ENCODE measurements around the gene PML. TPM values are rescaled to one million over a fixed set of nuclear protein-coding genes. Genes with fewer than 3 reads are reported as not detected.

The PML gene
- polyA plus RNA-seq, 1 donor = 45.5 TPM

DNA sequence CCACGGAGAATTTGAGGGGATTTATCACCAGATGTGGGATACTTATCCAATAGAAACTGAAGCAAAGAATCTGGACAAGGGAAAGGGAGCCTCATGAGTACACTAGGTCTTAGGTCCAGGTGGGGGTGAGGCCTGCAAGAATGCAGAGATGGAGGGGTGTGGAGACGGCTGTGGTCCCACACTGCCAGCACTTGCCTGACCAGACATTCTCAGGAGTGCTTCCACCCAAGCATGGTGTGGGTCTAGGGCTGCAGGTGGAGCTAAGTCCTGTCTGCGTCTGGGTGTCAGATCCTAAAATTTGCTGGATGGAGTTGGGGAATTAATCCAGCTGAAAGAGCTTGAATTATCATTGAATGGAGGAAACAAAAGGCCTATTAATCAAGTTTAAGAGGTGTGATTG is 14.4 kb downstream of the PML start:
- DNase-seq = no peak

DNA sequence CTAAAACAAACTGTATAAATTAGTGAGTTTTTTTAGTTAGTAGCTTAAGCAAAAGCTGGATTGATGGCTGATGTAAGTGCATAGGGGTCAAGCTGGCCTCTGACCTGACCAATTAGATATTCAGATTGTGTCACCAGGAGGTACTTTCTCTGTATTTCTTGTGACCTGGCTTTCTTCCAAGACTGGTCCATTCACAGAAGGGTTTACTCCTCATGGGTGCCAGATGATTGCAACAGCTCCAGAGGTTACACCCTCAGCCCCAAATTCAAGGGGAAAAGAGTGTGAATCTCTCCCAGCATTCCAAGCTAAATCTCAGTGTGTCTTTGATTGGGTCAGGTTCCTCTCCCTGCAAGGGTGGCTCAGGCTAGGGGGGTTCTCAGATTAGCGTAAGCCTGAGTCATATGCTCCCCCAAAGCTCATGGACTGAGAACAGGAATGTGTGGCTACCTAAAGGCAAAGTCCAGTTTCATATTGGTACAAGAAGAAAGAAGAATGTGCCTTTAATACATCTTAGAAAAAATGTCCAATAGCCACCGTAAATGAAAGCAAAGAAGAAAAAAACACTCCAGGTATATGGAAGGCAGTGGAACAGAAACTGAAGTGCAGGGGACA is 16.5 kb downstream of the PML start:
- no peak for DNase-seq

DNA sequence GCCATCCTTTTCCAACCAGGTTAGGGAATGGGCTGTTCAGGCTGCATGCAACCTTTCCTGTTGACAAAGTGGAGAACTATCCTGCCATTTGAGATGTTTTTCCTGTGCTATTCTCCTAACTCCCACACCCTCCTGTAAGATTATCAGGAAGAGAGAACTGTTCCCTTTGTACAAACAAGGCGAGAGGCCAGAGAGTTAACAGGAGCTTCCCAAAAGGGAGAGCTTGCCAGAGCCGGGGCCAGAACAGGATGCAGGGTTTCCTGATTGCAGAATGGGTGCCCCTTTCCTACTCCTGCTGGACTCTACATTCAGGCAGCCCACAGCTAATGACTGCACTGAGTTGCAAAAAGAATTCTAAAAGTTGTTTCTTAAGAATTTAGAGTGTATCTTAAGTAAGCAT is 17.1 kb downstream of the PML start:
- no peak for DNase-seq

DNA sequence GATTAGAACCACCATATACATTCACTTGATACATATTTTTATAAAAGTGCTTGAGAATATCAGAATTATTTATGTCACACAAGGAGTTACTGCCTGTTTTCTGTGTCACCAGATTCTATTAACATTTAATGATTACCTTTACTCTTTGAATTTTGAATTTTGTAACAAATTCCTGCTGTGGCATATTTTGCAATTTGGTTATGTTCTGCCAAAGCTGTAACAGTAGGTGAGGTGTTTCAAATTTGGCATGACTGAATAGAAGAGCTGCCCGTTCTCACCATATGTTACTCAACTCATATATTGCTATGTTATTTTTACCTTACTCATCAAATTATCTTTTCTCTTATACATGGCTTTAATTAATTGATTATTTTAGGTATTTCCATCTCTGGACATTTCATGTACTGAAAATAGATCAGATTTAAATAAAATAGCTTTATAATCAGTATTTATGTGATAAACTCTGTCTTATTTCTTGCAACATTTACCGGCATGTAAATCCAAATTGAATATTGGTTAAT is 18.9 kb downstream of the PML start:
- no peak for DNase-seq

DNA sequence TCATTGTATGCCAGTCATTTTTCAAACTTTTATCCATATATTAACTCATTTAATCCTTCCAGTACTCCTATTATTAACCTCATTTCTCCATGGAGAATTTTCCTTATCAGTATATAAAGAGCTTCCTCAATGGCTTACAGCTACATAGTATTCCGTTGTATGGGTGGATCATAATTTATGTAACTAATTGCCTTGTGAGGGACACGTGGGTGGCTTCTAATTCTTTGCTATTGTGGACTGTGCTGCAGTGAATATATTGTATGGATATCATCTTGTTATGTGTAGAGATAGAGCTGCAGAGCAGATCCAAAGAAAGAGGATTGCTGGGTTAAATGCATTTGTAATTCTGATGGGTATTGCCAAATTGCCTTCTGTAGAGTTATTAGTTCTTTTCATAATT is 25.2 kb downstream of the PML start:
- no peak for DNase-seq

DNA sequence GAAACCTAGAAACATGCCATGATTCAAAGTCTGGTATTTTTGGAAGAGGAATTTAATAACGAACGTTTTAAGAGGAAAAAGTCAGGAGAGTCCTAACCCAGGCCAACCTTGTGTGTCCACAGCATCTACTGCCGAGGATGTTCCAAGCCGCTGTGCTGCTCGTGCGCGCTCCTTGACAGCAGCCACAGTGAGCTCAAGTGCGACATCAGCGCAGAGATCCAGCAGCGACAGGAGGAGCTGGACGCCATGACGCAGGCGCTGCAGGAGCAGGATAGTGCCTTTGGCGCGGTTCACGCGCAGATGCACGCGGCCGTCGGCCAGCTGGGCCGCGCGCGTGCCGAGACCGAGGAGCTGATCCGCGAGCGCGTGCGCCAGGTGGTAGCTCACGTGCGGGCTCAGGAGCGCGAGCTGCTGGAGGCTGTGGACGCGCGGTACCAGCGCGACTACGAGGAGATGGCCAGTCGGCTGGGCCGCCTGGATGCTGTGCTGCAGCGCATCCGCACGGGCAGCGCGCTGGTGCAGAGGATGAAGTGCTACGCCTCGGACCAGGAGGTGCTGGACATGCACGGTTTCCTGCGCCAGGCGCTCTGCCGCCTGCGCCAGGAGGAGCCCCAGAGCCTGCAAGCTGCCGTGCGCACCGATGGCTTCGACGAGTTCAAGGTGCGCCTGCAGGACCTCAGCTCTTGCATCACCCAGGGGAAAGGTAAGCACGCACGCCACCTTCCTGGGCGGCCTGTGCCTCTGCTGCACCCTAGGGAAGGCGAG is 28.4 kb downstream of the PML start:
- no peak for DNase-seq

DNA sequence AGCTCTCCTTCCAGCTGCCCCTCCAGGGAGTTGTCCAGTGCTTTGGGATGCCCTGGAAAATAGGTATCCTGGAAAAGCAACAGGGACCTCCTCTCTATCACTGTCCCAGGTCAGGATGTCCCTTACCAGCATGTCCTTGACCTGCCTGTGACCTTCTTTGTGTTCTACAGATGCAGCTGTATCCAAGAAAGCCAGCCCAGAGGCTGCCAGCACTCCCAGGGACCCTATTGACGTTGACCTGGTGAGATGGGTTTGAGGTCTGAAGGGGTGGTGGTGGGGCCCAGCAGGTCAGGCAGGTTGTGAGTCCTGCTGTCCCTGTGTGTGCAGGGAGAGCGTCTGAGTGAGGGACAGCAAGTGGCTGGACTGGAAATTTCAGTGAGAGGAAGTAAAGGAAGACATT is 30.2 kb downstream of the PML start:
- no peak for DNase-seq

DNA sequence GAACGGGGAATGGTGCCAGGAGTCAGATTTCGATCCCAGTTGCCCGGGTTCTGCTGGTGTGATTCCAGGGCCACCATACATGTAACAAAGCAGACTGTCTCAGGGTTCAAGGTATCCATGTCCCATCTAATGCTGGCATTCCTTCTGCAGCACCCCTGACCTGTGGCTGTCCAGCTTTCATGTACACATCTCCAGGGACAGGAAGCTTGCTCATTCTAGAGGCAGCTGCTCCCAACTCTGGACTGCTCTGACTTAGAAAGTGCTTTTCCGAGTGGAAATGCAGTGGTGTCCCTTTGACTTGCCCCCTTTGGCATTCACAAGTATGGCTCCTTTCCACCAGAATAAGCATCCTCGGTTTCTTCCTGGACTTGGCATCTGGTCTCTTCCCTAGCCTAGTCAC is 30.9 kb downstream of the PML start:
- no peak for DNase-seq

DNA sequence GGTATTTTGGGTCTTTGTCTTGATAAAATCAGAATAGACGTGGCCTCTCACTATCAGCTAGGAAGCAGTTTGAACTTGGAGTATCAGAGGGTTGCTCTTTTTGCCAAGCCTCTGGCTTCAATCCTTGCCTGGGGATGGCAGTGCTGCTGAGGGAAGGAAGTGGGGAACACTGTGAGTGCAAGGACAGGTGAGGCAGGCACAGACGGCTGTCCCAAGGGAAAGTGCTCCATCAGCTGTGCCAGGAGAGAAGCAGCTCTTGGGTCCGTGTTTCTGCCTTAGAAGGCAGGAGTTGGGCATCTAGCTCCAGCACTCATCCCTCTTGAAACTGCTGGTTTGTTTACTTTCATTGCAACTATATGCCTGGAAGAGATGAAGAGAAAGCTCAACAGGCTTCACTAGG is 33.2 kb downstream of the PML start:
- DNase-seq = no peak

DNA sequence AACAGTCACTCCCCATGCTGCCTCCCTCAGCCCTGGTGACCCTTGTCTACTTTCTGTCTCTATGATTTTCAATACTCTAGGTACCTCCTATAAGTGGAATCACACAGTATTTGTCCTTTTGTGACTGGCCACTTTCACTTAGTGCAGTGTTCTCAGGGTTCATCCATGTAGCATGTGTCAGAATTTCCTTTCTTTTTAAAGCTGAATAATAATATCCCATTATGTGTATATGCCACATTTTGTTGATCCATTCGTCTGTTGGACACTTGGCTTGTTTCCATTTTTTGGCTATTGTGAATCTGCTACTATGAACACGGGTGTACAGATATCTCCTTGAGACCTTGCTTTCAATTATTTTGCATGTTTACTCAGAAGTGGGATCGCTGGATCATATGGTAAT is 34.1 kb downstream of the PML start:
- no peak for DNase-seq

DNA sequence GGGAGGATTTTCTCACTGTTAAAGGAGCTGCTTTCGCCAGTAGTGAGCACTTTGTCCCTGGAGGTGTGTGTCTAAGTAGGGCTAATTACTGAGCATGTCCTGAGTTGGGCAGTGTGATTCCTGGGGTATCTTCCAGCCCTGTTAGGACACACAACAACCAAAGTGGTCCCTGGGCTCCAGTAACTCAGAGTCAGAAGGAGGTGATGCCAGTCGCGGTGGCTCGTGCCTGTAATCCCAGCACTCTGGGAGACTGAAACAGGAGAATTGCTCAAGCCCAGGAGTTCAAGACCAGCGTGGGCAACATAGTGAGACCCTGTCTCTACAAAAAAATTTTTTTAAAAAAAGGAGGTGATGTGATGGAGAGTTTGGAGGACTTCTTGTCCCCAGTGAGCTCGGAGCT is 37.5 kb downstream of the PML start:
- DNase-seq = no peak

DNA sequence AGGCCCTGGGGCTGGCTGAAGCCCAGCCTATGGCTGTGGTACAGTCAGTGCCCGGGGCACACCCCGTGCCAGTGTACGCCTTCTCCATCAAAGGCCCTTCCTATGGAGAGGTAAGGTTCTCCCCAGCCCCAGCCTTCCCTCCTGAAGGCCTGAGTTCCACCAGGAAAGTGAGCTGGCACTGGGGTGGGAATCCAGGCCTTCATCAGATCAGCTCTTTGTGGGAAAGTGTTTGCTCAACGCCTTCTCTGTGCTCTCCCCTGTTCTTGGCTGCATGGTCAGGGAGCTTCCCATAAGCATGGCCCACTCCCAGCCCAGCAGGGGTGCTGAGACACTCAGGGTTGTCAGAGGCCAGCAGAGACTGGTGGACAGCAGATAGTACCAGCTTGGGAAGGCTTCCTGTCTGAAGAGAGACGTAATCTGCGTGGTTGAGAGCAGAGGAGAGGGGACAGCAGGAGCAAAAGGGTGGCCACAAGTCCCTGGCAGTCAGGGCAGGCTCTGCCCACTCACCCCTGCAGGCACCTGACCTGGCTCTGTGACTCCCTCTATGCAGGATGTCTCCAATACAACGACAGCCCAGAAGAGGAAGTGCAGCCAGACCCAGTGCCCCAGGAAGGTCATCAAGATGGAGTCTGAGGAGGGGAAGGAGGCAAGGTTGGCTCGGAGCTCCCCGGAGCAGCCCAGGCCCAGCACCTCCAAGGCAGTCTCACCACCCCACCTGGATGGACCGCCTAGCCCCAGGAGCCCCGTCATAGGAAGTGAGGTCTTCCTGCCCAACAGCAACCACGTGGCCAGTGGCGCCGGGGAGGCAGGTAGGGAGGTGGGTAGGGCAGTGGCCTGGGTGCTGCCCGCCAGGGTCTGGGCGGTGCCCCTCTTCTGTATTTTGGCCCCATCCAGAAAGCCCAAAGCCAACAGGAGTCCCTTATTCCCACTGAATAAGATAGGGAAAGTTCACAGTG is 38.4 kb downstream of the PML start:
- DNase-seq = no peak

DNA sequence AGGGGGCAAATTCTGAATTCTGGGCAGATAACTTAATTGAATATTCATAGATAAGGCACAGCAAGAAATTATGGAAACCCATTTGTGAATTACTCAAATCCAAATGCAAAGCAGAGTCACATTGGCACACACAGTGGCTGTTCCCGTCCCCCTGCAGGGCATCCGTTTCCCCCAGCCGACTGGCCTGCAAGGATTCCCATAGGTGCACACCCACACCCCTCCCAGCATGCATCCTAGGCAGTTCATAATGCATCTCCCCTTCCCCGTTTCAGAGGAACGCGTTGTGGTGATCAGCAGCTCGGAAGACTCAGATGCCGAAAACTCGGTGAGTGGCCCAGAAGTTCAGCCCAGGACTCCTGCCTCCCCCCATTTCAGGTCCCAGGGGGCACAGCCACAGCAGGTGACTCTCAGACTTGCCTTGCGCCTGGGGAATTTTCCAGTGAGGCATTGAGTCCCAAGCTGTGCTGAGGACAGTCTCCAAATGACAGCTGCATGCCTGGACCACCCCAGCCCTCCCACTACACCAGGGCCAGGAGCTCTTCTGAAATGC is 39.8 kb downstream of the PML start:
- no peak for DNase-seq

DNA sequence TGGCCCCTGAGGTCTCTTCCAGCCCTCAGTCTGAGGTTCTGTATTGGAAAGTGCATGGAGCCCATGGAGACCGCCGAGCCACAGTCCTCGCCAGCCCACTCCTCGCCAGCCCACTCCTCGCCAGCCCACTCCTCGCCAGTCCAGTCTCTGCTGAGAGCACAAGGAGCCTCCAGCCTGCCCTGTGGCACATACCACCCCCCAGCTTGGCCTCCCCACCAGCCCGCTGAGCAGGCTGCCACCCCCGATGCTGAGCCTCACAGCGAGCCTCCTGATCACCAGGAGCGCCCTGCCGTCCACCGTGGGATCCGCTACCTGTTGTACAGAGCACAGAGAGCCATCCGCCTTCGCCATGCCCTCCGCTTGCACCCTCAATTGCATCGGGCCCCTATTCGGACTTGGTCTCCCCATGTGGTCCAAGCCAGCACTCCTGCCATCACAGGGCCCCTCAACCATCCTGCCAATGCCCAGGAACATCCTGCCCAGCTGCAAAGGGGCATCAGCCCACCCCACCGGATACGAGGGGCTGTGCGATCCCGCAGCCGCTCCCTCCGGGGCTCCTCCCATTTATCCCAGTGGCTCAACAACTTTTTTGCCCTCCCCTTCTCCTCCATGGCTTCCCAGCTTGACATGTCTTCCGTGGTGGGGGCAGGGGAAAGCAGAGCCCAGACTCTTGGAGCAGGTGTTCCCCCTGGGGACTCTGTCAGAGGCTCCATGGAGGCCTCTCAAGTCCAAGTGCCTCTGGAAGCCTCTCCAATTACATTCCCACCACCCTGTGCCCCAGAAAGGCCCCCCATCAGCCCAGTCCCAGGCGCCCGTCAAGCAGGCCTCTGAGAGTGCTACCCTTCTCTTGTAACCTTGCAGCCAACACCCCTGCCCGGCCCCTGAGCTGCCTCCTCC is 40.9 kb downstream of the PML start:
- no peak for DNase-seq

DNA sequence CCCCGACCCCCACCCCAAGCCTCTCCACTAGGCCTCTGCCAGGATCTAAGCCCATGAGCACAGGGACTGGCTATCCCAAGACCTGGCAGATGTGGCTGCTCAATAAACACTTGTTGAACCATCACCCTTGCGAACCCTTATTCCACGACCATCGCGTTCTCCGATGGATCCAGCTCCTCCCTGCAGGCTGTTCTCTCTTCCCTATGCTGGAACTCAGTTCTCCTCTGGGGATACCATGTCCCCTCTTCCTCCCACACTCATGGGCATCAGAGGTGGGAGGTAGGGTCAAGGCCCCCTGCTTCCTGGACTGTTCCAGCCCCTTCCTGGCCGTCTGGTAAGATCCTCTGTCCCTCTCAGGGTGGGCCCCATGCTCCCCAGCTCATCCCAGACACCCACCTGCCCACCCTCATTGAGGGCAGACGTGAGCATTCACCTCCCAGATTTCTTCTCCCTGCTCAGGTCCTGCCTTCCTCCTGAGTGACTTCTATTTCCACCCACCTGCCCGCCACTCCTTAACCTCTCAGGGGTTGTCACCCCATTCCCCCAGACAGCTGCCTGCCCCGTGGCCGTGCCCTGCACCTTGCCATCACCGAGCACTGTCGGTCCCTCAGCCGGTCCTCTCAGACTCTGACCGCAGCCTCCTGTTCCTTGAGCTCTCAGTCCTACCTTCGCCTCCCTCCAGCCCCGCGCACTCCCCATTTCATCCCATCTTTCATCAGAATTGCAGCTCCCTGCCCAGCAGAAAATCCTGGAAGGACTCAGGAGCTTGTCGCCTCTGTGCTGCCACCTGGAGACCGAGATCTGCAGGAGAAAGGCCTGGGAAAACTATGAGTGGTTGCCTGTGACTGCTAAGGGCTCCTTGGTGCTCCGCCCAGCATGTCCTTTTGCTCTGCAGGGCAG is 42.0 kb downstream of the PML start:
- DNase-seq = peak; percentile 63

DNA sequence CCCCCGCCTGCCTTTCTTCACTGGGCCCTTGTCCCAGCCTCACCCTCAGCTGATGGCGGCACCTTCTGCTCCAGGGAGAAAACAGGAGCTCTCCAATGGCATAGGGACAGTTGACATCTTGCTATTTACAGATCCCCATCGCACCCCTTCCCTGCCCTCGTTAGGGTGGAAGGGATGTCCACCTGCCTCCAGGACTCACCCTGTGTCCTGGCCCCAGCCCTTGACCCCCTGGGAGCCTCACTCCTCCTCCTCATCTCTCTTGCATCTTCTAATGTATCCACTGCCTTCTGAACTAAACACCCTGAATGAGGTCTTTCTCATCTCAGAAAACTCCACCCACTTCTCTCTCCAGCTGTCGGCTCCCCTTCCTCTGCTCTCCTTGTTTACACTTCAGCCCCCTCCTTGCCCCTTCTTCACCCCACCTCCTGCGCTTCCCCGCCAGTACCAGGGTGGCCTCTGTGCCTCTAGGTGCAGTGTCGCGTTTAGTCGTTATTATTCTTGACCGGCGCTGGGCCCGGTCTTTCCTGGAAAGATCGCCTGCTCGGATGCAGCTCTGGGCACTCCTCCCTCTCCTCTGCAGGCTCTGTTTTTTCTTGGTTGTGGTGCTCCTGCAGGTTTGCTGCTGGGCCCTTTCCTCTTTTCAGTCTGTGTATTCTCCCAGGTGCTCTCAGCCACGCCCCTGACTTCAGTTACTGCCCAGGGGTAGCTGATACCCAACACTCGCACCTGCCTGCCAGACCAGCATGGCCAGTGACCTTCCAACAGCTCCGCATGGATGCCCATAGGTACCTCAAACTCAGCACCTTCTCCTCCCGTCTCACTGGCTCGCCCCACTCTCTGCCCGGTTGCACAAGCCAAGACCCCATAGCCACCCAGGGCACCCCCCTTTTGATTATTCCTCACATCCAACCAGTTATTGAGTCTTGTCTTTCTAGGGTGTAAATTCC is 42.9 kb downstream of the PML start:
- DNase-seq = no peak

DNA sequence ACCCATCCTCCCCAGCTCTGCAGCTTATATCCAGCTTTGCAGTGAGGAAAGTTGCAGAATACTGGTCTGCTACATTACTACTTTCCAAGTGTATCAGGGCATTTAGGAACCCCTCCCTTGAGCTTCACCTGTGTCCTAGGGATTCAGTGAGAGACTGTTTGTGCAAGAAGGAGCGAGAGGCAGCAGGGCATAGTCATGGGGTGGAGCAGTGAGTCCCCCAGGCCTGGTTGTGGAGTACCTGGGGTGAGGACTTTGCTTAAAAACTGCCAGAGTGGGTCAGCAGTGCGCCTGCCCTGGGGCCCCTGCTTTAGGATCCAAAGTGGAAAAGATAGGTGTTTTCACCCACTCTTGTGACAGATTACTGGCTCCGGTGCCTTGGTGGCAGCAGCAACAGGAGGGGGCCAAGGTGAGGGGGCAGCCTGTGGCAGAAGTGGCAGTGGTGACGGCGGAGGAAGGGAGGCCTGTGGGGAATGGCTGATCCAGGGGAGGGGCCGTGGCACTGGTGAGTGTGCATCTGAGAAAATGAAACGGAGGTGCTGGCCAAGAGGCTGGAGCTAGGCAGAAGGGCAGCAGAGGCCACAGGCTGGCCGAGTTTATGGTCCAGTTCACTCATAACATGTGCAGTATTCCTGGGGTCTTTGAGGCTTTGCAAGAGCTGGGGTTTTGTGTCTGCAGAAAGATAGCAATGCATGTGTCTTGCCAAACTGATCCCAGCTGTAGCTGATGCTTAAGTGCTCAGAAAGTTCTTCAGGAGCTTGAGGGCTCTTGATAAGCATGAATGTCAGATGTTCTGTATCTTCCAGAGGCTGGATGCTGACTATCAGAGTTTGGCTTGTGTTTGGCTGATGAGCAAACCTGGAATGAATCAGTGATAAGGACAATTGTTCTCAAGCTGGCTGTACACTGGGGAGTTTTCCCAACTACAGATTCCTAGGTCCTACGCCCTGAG is 44.5 kb downstream of the PML start:
- DNase-seq = no peak

DNA sequence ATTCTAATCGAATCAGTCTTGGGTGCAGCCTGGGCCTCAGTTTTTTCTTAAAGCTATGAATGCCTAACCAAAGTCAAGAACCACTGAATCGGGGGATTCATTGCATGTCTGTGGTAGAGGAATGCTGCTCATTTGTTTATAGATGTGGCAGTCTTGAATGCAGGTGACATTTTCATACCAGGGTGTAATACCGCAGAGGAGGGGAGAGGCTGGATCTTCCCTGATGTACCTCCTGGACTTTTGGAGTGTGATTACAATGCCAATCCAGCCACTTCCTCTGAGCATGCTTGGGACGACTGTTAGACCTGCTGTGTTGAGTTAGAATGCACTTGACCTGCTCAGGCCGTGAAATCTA is 45.1 kb downstream of the PML start:
- no peak for DNase-seq
